ENCODE results near the gene NOLC1. TPM values are rescaled to one million over a fixed set of nuclear protein-coding genes. Genes with fewer than 3 reads are reported as not detected.

NOLC1 gene
- total and polyA plus RNA-seq, 2 of the 13 experiments (the other 11 are each of a cell fraction or from before 2014, with no cell fraction given) = 50.6 to 81.0 TPM

- TF ChIP-seq ZBTB44 (CRISPR knock-in tag; IDR thresholded peaks at IDR 0.05) = no peak
- peak; percentile 87; the same call in 1 of the 2 replicates for TF ChIP-seq CSRNP1 (CRISPR knock-in tag; IDR thresholded peaks at IDR 0.05)
- TF ChIP-seq TERF1 (CRISPR knock-in tag; IDR thresholded peaks at IDR 0.05) = no peak
- TF ChIP-seq DZIP1 (CRISPR knock-in tag; IDR thresholded peaks at IDR 0.05) = no peak
- TF ChIP-seq ZNF543 (CRISPR knock-in tag; IDR thresholded peaks at IDR 0.05) = peak; percentile 52
- peak; percentile 77; the same call in 1 of the 2 replicates for TF ChIP-seq ZNF614 (CRISPR knock-in tag; IDR thresholded peaks at IDR 0.05; ENCODE audit: borderline replicate concordance)
- TF ChIP-seq MATR3 (CRISPR knock-in tag; IDR thresholded peaks at IDR 0.05) = no peak
- TF ChIP-seq ZNF652 (CRISPR knock-in tag; IDR thresholded peaks at IDR 0.05; ENCODE audit: borderline replicate concordance, low read depth) = 0 out of 2 replicates have a peak, but pooled peaks have one; percentile 33
- TF ChIP-seq ZNF44 (CRISPR knock-in tag; IDR thresholded peaks at IDR 0.05) = no peak; the same call in 1 of the 2 replicates
- TF ChIP-seq ZC3H4 (CRISPR knock-in tag; IDR thresholded peaks at IDR 0.05; ENCODE audit: borderline replicate concordance) = no peak
- no peak; the same call in 1 of the 2 replicates for TF ChIP-seq NKX3-1 (CRISPR knock-in tag; IDR thresholded peaks at IDR 0.05)
- peak; percentile 99 for TF ChIP-seq ZHX2 (IDR thresholded peaks at IDR 0.05; ENCODE audit: low read depth)
- TF ChIP-seq ZHX2 (CRISPR knock-in tag; IDR thresholded peaks at IDR 0.05; ENCODE audit: borderline replicate concordance) = no peak; the same call in 1 of the 2 replicates
- TF ChIP-seq SAP130 (CRISPR knock-in tag; IDR thresholded peaks at IDR 0.05; ENCODE audit: low read depth) = peak; percentile 97
- no peak for TF ChIP-seq SETDB1 (CRISPR knock-in tag; IDR thresholded peaks at IDR 0.05; ENCODE audit: borderline replicate concordance)
Observed at GRCh38 chr10:102151774-102152544, at the start of gene NOLC1 (continued).

Measured in HepG2 (cell line).